Erythroblast (primary cell): Measurements from ENCODE around the gene MCF2L.

Experiments used
- GATA1 ChIP-seq: IDR thresholded peaks from 2 replicates; pipeline ENCODE4 v1.6.1; 2011; ENCODE audit warnings: low read depth, mild to moderate bottlenecking, control low read depth, low read length, moderate library complexity
- POLR2A ChIP-seq: IDR thresholded peaks from 2 replicates; pipeline ENCODE4 v1.6.1; 2011; ENCODE audit warnings: mild to moderate bottlenecking, low read length

- TF ChIP-seq POLR2A, result no peak
- no peak for TF ChIP-seq GATA1
These were observed 11.7 kb upstream of the MCF2L start for GRCh38 chr13:112957295-112957677.
